ENCODE results near the gene PTGES2. TPM values are rescaled to one million over a fixed set of nuclear protein-coding genes. Genes with fewer than 3 reads are reported as not detected.
A peak's percentile ranks its signal among the peaks of the same experiment; 100 is the strongest.

Gene PTGES2
- total and polyA plus RNA-seq, 9 of the 15 experiments (the other 6 are each of a cell fraction or from before 2014, with no cell fraction given): 2.4 to 196 (median 90.1) TPM

DNA sequence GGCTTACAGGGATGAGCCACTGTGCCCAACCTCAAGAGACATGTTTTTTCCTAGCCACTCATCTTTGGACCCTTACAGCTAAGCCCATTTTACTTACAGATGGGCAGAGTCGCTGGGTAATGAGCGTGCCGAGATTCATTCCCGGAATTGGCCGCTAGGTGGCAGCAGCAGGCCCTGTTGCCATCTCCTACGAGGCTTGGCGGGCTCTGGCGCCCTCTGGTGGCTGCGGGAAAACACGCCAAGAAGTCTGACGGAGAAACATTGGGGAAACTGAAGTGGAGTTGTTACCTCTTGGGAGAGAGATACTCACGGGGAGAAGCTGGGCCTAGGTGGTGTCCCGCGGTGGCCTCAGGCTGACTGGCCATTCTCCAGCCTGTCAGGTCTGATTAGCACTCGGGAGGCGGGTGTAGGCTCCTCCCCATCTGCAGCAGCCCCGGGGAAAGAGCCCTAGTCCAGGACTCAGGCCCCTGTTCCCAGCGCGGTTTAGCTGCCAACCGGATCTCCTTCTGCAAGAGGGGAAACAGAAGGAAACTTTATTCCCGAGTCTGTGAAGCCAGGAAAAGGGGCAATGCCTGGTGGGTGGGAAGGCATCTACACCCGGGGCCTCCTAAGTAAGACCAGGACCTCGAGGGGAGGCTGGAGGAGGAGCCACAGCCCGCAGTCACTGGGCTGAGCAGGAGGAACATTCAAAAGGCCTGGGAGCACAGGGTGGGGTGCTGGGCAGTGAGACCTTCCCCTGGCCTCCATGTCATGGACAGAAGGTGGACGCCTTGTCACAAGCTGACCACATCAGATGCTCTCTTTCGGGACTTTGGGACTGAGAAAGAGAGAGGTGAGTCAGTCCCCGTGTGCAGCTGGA lies 9.7 kb downstream of the PTGES2 start (continued):
- no peak for TF ChIP-seq CREB5 (CRISPR knock-in tag; IDR thresholded peaks at IDR 0.05)
- TF ChIP-seq ARNT (IDR thresholded peaks at IDR 0.05): no peak
- TF ChIP-seq CXXC5 (CRISPR knock-in tag; IDR thresholded peaks at IDR 0.05): peak; percentile 46; the same call in 1 of the 2 replicates
- no peak for TF ChIP-seq SFPQ (IDR thresholded peaks at IDR 0.05; ENCODE audit: low read depth, low read length)
- TF ChIP-seq LCOR (CRISPR knock-in tag; IDR thresholded peaks at IDR 0.05): peak; percentile 78
- TF ChIP-seq, protein P1, sequence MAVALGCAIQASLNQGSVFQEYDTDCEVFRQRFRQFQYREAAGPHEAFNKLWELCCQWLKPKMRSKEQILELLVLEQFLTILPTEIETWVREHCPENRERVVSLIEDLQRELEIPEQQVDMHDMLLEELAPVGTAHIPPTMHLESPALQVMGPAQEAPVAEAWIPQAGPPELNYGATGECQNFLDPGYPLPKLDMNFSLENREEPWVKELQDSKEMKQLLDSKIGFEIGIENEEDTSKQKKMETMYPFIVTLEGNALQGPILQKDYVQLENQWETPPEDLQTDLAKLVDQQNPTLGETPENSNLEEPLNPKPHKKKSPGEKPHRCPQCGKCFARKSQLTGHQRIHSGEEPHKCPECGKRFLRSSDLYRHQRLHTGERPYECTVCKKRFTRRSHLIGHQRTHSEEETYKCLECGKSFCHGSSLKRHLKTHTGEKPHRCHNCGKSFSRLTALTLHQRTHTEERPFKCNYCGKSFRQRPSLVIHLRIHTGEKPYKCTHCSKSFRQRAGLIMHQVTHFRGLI (CRISPR knock-in tag; IDR thresholded peaks at IDR 0.05): no peak
- TF ChIP-seq NFIC (IDR thresholded peaks at IDR 0.05): peak; percentile 21; the same call in 1 of the 2 replicates
- TF ChIP-seq TFAM (CRISPR knock-in tag; conservative IDR thresholded peaks at IDR 0.05): no peak
- TF ChIP-seq LEF1 (IDR thresholded peaks at IDR 0.05): no peak
- no peak for TF ChIP-seq STAT5B (CRISPR knock-in tag; IDR thresholded peaks at IDR 0.05)
- TF ChIP-seq ZNF23 (CRISPR knock-in tag; IDR thresholded peaks at IDR 0.05): no peak
- TF ChIP-seq SIN3A (IDR thresholded peaks at IDR 0.05; ENCODE audit: borderline replicate concordance in 2 of 2, control insufficient read depth in 1 of 2, low read depth in 2 of 2, low read length in 2 of 2): no peak
- TF ChIP-seq POLR2H (tag; IDR thresholded peaks at IDR 0.05; ENCODE audit: low read depth): no peak
- no peak for TF ChIP-seq BMI1 (IDR thresholded peaks at IDR 0.05; ENCODE audit: low read length)
- no peak for TF ChIP-seq ZNF224 (CRISPR knock-in tag; IDR thresholded peaks at IDR 0.05)
- no peak for TF ChIP-seq HLTF (IDR thresholded peaks at IDR 0.05)
- TF ChIP-seq TAL1 (IDR thresholded peaks at IDR 0.05): no peak
- TF ChIP-seq NFYB (IDR thresholded peaks at IDR 0.05; ENCODE audit: extremely low read depth, insufficient read length): no peak
